Breast epithelium (tissue), 4 donors: ENCODE measurements around the gene FITM2. TPM values are rescaled to one million over a fixed set of nuclear protein-coding genes. Genes with fewer than 3 reads are reported as not detected.
"Not testable (repeated sequence)": the region's sequence is repeated elsewhere in the genome, so short reads cannot be mapped to it uniquely, and the experiment has no call there.

Experiments used
- DNase-seq, 2 donors: peaks; one replicate each; pipeline ENCODE4 v3.0.0-alpha.2; 2019; ENCODE audit warnings: low spot score in 2 of 2
- H3K27ac ChIP-seq, 2 donors: fragments of 200-600 bp; sonication (generic) in 1 of 2; one replicate each; pipeline ENCODE4 v1.5.1; 2016 to 2019; ENCODE audit warnings: mild to moderate bottlenecking in 1 of 2
- H3K27me3 ChIP-seq, 2 donors: fragments of 200-600 bp; sonication (generic) in 1 of 2; one replicate each; pipeline versions ENCODE4 v1.5.1 to v1.6.0; 2017 to 2019; ENCODE audit warnings: control low read depth in 1 of 2, mild to moderate bottlenecking in 1 of 2
- H3K36me3 ChIP-seq: fragments of 200-600 bp; one replicate; pipeline ENCODE4 v1.5.1; 2019
- H3K4me1 ChIP-seq, 2 donors: fragments of 200-600 bp; sonication (generic); one replicate each; pipeline ENCODE4 v1.5.1; 2016 to 2019; ENCODE audit warnings: control low read depth in 1 of 2
- H3K4me3 ChIP-seq, 3 donors: fragments of 200-600 bp; sonication (generic); 1 replicate in 2 of 3; 2 replicates in 1 of 3; pipeline ENCODE4 v1.5.1; 2016 to 2019; ENCODE audit warnings: mild to moderate bottlenecking in 3 of 3, moderate library complexity in 2 of 3
- H3K9me3 ChIP-seq, 2 donors: fragments of 200-600 bp; sonication (generic) in 1 of 2; one replicate each; pipeline ENCODE4 v1.5.1; 2016 to 2019; ENCODE audit warnings: control low read depth in 1 of 2
- CTCF ChIP-seq, 3 donors: fragments of 450-650 bp; IDR thresholded peaks; one replicate each; pipeline ENCODE4 v1.5.1; 2016 to 2017; ENCODE audit warnings: antibody characterized with exemption in 3 of 3, mild to moderate bottlenecking in 3 of 3, moderate library complexity in 3 of 3
- POLR2A ChIP-seq: fragments of 450-650 bp; IDR thresholded peaks from one replicate; pipeline ENCODE4 v1.6.1; 2016; ENCODE audit warnings: antibody characterized with exemption, mild to moderate bottlenecking, moderate library complexity
- POLR2AphosphoS5 ChIP-seq, 3 donors: sonication (generic); formaldehyde crosslinking; IDR thresholded peaks; one replicate each; pipeline ENCODE4 v1.6.1; 2017; ENCODE audit warnings: antibody characterized with exemption in 3 of 3
- intact Hi-C: fragments of 100-400 bp; cut with DNase I; formaldehyde crosslinking; loops from one replicate; pipeline ENCODE4 v1.15.1; 2023; ENCODE audit warnings: low total_unique reads
- total RNA-seq, 3 donors: library from RNA; depleted of rRNA; stranded (reverse); fragments of >200 nt; gene quantifications; one replicate each; pipeline ENCODE4 v1.1.0, GENCODE V29; 2016

The FITM2 gene
- total RNA-seq, 3 donors from 2014 or later, result 8.8 to 17.0 (median 9.2) TPM

DNA sequence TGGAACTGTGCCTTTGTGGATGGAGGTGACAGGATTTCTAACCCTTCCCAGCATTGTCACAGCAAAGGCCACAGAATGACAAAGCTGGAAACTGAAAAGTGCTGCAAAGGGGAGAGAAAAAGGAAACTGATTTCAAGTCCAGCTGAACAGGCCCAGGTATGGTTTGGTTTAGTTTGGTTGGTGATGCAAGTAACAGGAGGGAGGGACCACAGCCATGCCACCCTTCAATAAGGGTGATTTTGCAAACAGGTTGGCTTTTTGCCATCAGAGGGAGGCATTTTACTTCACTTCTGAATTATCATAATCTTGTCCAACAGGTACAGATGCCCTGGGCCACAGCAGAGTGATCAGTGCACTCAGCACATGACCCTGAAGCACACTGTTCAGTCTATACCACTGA is 6.6 kb downstream of the FITM2 start:
- DNase-seq, result no peak
- intact Hi-C loops, result no loop called here
- TF ChIP-seq CTCF (IDR thresholded peaks at IDR 0.05), result no peak
- Histone ChIP-seq H3K9me3 (no peaks in the 10 kb centered on the region), H3K36me3 (no peaks in the 10 kb centered on the region), H3K4me1 (no peaks in the 10 kb centered on the region), H3K27ac (no peak overlapping the region), H3K4me3 (no peak overlapping the region), H3K27me3 (no peaks in the 10 kb centered on the region)

DNA sequence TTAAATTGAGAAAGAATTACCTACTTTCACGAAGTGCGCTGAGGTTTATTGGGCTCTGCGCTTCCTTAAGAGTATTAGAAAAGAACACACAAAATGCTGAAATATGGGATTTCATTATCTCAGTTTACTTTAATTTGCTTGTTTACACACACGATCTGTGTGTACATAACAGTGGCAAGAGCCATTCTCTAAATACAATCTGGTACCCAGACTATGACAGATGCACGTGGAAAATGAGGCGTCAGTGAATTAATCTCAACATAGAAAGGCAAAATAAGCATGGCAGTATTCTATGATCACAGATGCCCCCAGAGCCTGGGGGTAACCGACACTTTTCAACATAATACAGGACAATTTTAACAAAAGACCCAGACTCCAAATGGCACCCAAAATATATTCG is 8.3 kb downstream of the FITM2 start:
- intact Hi-C loops, result no loop called here
- no peak for DNase-seq
- no peaks in the 10 kb centered on the region for H3K27me3 ChIP-seq
- H3K4me3 ChIP-seq, result no peak overlapping the region
- H3K4me1 ChIP-seq, result no peaks in the 10 kb centered on the region
- no peaks in the 10 kb centered on the region for H3K9me3 ChIP-seq
- no peak for TF ChIP-seq POLR2A
- TF ChIP-seq CTCF (IDR thresholded peaks at IDR 0.05), result no peak
- TF ChIP-seq POLR2AphosphoS5 (IDR thresholded peaks at IDR 0.05), result no peak
- no peaks in the 10 kb centered on the region for H3K36me3 ChIP-seq
- peak overlapping the region in 1 of 2 donors; percentile 57 for H3K27ac ChIP-seq

DNA sequence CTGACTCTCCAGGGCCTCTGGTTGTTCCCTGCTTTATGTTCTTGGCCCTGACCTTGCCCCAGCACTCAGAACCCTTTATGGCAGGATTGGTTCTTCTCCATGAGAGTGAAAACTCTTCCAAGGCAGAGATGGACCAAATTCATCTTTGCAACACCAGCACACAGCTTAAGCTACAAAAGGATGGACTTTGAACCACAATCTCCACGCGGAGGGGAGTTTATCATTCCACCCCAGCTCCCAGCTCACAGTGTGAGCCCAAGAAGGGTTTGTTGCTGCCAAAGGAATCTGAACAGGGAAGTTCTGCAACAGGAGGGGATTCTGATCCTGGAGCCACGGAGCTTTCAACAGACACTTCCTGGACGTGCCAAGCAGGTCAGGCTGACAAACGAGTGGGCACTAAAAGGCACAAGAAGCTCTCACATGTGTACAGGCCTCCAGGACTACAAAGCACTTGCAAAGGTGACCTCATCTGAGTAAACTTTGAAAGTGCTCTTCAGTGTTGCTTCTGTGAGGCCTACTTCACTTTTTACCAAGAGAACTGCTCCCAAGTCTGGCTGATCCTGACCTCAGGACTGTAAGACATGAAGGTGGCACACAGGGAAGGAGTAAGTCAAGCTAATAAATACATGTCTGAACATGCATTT is 8.9 kb downstream of the FITM2 start:
- peak overlapping the region in 1 of 2 donors; percentile 57 for H3K27ac ChIP-seq
- intact Hi-C loops, result no loop called here
- H3K4me3 ChIP-seq, result no peak overlapping the region
- H3K27me3 ChIP-seq, result no peaks in the 10 kb centered on the region
- H3K36me3 ChIP-seq, result no peaks in the 10 kb centered on the region
- TF ChIP-seq CTCF (IDR thresholded peaks at IDR 0.05), result no peak
- TF ChIP-seq POLR2A, result no peak
- no peak for TF ChIP-seq POLR2AphosphoS5 (IDR thresholded peaks at IDR 0.05)
- no peak for DNase-seq
- no peaks in the 10 kb centered on the region for H3K9me3 ChIP-seq
- no peaks in the 10 kb centered on the region for H3K4me1 ChIP-seq

GRCh38 chr20:44301285-44301684 is 9.7 kb downstream of the FITM2 start:
- TF ChIP-seq POLR2AphosphoS5 (IDR thresholded peaks at IDR 0.05), result no peak
- TF ChIP-seq POLR2A, result no peak
- no peak for TF ChIP-seq CTCF (IDR thresholded peaks at IDR 0.05)
- H3K27me3 ChIP-seq, result no peaks in the 10 kb centered on the region
- no peak overlapping the region for H3K4me3 ChIP-seq
- no peaks in the 10 kb centered on the region for H3K36me3 ChIP-seq
- intact Hi-C loops, result no loop called here
- no peaks in the 10 kb centered on the region for H3K4me1 ChIP-seq
- no peaks in the 10 kb centered on the region for H3K9me3 ChIP-seq
- H3K27ac ChIP-seq, result no peak overlapping the region
- DNase-seq, result no peak

- H3K27ac ChIP-seq, DNase-seq, intact Hi-C loops, H3K4me3 ChIP-seq, H3K36me3 ChIP-seq, H3K4me1 ChIP-seq, H3K9me3 ChIP-seq, H3K27me3 ChIP-seq: not testable (repeated sequence)
Measured at GRCh38 chr20:44299011-44299535, 11.9 kb downstream of the FITM2 start.

DNA sequence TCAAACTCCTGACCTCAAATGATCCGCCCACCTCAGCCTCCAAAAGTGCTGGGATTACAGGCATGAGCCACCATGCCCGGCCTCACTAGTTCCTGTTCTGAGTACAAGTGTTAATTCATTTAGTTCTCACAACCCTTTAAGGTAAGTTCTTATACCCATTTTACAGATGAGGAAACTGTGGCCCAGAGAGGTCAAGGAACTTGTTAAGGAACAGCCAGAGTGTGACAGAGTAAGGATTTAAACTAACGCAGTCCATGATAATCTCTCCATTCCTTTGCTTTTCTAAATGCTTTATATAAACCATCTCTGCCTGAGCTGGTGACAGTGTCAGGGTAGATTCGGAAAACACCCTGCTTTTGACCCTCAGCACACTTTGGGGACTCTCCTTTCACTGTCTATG is 13.3 kb downstream of the FITM2 start:
- H3K27ac ChIP-seq, result no peak overlapping the region
- H3K9me3 ChIP-seq, result no peaks in the 10 kb centered on the region
- no peak for DNase-seq
- no peaks in the 10 kb centered on the region for H3K4me1 ChIP-seq
- intact Hi-C loops, result no loop called here
- H3K4me3 ChIP-seq, result no peak overlapping the region
- no peaks in the 10 kb centered on the region for H3K27me3 ChIP-seq
- TF ChIP-seq POLR2A (no peak), POLR2AphosphoS5 (IDR thresholded peaks at IDR 0.05) (no peak), CTCF (IDR thresholded peaks at IDR 0.05) (no peak)
- H3K36me3 ChIP-seq, result no peaks in the 10 kb centered on the region
